Stomach (tissue), 9 donors: Measurements from ENCODE around the gene CTRB2. TPM values are rescaled to one million over a fixed set of nuclear protein-coding genes. Genes with fewer than 3 reads are reported as not detected.

ENCODE experiments used
- DNase-seq, 2 donors: peaks; one replicate each; pipeline versions ENCODE4 v3.0.0 to v3.0.0-alpha.2; 2013 to 2019
- H3K27ac ChIP-seq, 5 donors: fragments of 200-600 bp in 4 of 5; sonication (generic) in 4 of 5; one replicate each; pipeline ENCODE4 v1.5.1; 2013 to 2019; ENCODE audit warnings: mild to moderate bottlenecking in 1 of 5, moderate library complexity in 1 of 5
- H3K27me3 ChIP-seq, 3 donors: fragments of 200-600 bp; sonication (generic); one replicate each; pipeline ENCODE4 v1.5.1; 2017 to 2019; ENCODE audit warnings: mixed run types in 1 of 3
- H3K36me3 ChIP-seq, 4 donors: fragments of 200-600 bp; sonication (generic); 1 replicate in 3 of 4; 2 replicates in 1 of 4; pipeline ENCODE4 v1.5.1; 2016 to 2019
- H3K4me1 ChIP-seq, 4 donors: fragments of 200-600 bp; sonication (generic); one replicate each; pipeline ENCODE4 v1.5.1; 2016 to 2019
- H3K4me3 ChIP-seq, 4 donors: fragments of 200-600 bp; sonication (generic) in 3 of 4; one replicate each; pipeline ENCODE4 v1.5.1; 2016 to 2019; ENCODE audit warnings: mild to moderate bottlenecking in 1 of 4
- H3K9me3 ChIP-seq, 4 donors: fragments of 200-600 bp; sonication (generic); one replicate each; pipeline ENCODE4 v1.5.1; 2016 to 2019
- CTCF ChIP-seq, 7 experiments: fragments of 450-650 bp in 4 of 7; fragments of 200-600 bp in 3 of 7; sonication (generic) in 3 of 7; IDR thresholded peaks; one replicate each; pipeline ENCODE4 v1.5.1; 2016 to 2019; ENCODE audit warnings: antibody characterized with exemption in 7 of 7, control low read depth in 2 of 7, mild to moderate bottlenecking in 1 of 7
- EP300 ChIP-seq: sonication (generic); formaldehyde crosslinking; IDR thresholded peaks from one replicate; pipeline ENCODE4 v1.6.1; 2017; ENCODE audit warnings: antibody characterized with exemption
- POLR2A ChIP-seq, 4 donors: fragments of 450-650 bp; IDR thresholded peaks; one replicate each; pipeline ENCODE4 v1.6.1; 2016; ENCODE audit warnings: antibody characterized with exemption in 4 of 4, control low read depth in 2 of 4, mild to moderate bottlenecking in 1 of 4, moderate library complexity in 1 of 4
- POLR2AphosphoS5 ChIP-seq, 3 donors: sonication (generic); formaldehyde crosslinking; IDR thresholded peaks; one replicate each; pipeline ENCODE4 v1.6.1; 2016; ENCODE audit warnings: antibody characterized with exemption in 3 of 3
- WGBS, 5 donors: extraction: QIAGEN DNeasy Blood & Tissue Kit in 3 of 5; methylation state at CpG; one replicate each; pipeline versions ENCODE4 v1.1.5 to v1.1.7; 2013 to 2018; 5-methylcytosine and 5-hydroxymethylcytosine counted together
- intact Hi-C: fragments of 100-400 bp; cut with DNase I; formaldehyde crosslinking; loops from one replicate; pipeline ENCODE4 v1.15.1; 2023; ENCODE audit warnings: low total_unique reads
- polyA plus RNA-seq, 3 donors: library from polyadenylated mRNA; stranded (reverse); fragments of 200-250 nt; gene quantifications; one replicate each; pipeline ENCODE4 v1.2.3, GENCODE V29; 2013
- total RNA-seq, 5 donors: library from RNA; depleted of rRNA; stranded (reverse); fragments of >200 nt; gene quantifications; one replicate each; pipeline versions ENCODE4 v1.1.0 to v1.2.3, GENCODE V29; 2014 to 2016
- donor health status: healthy with polysubstance abuse.
- donor health status: Bipolar disorder and iron deficiency.
- donor health status: healthy.

CTRB2 gene
- total and polyA plus RNA-seq, 8 donors: 2.7 to 26.6 (median 4.0) TPM; not detected in 5

- no peak overlapping the region for H3K4me3 ChIP-seq
- peaks cover 37 to 75% (median 64%) of the 10 kb centered on the region in 4 donors for H3K4me1 ChIP-seq
- no peaks in the 10 kb centered on the region for H3K9me3 ChIP-seq
- WGBS, 5 donors: 87 to 91% (median 90%) methylated on average over 21 to 28 of the region's 28 CpGs
- TF ChIP-seq POLR2A (IDR thresholded peaks at IDR 0.05) (no peak), POLR2AphosphoS5 (IDR thresholded peaks at IDR 0.05) (no peak), CTCF (IDR thresholded peaks at IDR 0.05) (no peak), EP300 (no peak)
- H3K36me3 ChIP-seq: peaks cover 27 to 88% (median 74%) of the 10 kb centered on the region in 4 donors
- peak in 1 of 2 donors; percentile 11 for DNase-seq
- no peaks in the 10 kb centered on the region for H3K27me3 ChIP-seq
- H3K27ac ChIP-seq: peak overlapping the region in 4 of 5 donors; percentile 72 to 86 (median 78)
- intact Hi-C loops: loop anchor here (10.0 kb wide), 1 partner anchor 158 kb away; no protein-coding TSS in a partner anchor
Observed at GRCh38 chr16:75236736-75237397, 29.9 kb upstream of the CTRB2 start.

- intact Hi-C loops: loop anchor here (10.0 kb wide), 1 partner anchor 159 kb away; no protein-coding TSS in a partner anchor
- Histone ChIP-seq H3K36me3 (peaks cover 25 to 88% (median 72%) of the 10 kb centered on the region in 4 donors), H3K4me3 (no peak overlapping the region), H3K27ac (peak overlapping the region in 1 of 5 donors; percentile 81), H3K27me3 (no peaks in the 10 kb centered on the region), H3K9me3 (no peaks in the 10 kb centered on the region), H3K4me1 (peaks cover 37 to 74% (median 59%) of the 10 kb centered on the region in 4 donors)
- TF ChIP-seq POLR2A (IDR thresholded peaks at IDR 0.05) (no peak), CTCF (IDR thresholded peaks at IDR 0.05) (no peak), EP300 (no peak), POLR2AphosphoS5 (IDR thresholded peaks at IDR 0.05) (no peak)
- DNase-seq: no peak
- 66 to 80% (median 70%) methylated on average over 7 of the region's 7 CpGs for WGBS, 5 donors
Observed at GRCh38 chr16:75236232-75236631, 29.3 kb upstream of the CTRB2 start.

GRCh38 chr16:75235721-75236193, 28.8 kb upstream of the CTRB2 start:
- H3K36me3 ChIP-seq: peaks cover 22 to 88% (median 71%) of the 10 kb centered on the region in 4 donors
- H3K9me3 ChIP-seq: no peaks in the 10 kb centered on the region
- 89 to 93% (median 89%) methylated on average over 10 to 34 of the region's 34 CpGs for WGBS, 5 donors

More at GRCh38 chr16:75235721-75236193, 28.8 kb upstream of the CTRB2 start:
- TF ChIP-seq POLR2AphosphoS5 (IDR thresholded peaks at IDR 0.05): no peak
- TF ChIP-seq CTCF (IDR thresholded peaks at IDR 0.05): no peak
- TF ChIP-seq EP300: no peak
- TF ChIP-seq POLR2A (IDR thresholded peaks at IDR 0.05): no peak
- H3K4me3 ChIP-seq: no peak overlapping the region
- intact Hi-C loops: loop anchor here (10.0 kb wide), 1 partner anchor 159 kb away; no protein-coding TSS in a partner anchor
- no peak overlapping the region for H3K27ac ChIP-seq
- DNase-seq: no peak
- H3K4me1 ChIP-seq: peaks cover 37 to 70% (median 54%) of the 10 kb centered on the region in 4 donors
- no peaks in the 10 kb centered on the region for H3K27me3 ChIP-seq
